HG02885 (cell line): ENCODE data around the gene CSNK1G1.
"Not testable (repeated sequence)": the region's sequence is repeated elsewhere in the genome, so short reads cannot be mapped to it uniquely, and the experiment has no call there.

Source experiments
- ATAC-seq: cut with Tn5 transposase; IDR thresholded peaks from one replicate; pipeline ENCODE4 v1.9.1; 2021; ENCODE audit warnings: mild to moderate bottlenecking; ENCODE audit not compliant: unreplicated experiment, poor library complexity

Gene CSNK1G1

GRCh38 chr15:64355944-64356709, at the start of gene CSNK1G1:
Gene CSNK1G1 (minus strand): TSS chr15:64356173. CDS start chr15:64300499, 55,674 bp downstream.
- peak; percentile 95 for ATAC-seq

- no peak for ATAC-seq
These were observed 44.6 kb upstream of the CSNK1G1 start for GRCh38 chr15:64400583-64400982.

GRCh38 chr15:64398575-64398974, 42.6 kb upstream of the CSNK1G1 start:
- ATAC-seq, result no peak

DNA sequence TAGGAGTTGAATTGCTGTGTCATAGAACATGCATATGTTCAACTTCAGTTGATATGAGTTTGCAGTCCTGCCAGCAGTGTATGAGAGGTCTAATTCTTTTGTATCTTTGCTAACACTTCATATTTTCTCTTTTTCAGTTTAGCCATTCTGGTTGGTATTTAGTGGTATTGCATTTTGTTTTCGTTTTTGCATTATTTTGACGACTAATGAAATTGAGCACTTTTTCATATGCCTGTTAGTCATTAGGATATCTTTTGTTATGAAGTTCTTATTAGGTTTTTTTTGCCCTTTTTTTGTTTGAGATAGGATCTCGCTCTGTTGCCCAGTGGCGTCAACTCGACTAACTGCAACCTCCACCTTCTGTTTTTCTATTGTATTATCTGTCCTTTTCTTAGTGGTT, 40.8 kb upstream of the CSNK1G1 start:
- ATAC-seq, result no peak

DNA sequence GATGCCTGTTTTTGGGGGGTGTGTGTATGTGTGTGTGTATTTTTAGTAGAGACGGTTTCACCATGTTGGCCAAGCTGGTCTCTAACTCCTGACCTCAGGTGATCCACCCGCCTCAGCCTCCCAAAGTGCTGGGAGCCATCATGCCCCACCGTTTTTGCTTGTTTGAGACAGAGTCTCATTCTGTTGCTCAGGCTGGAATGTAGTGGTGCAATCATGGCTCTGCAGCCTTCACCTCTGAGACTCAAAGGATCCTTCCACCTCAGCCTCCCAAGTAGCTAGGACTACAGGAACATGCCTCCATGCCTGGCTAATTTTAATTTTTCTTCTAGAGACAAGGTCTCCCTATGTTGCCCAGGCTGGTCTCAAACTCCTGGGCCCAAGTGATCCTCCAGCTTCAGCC, 36.5 kb upstream of the CSNK1G1 start:
- ATAC-seq, result not testable (repeated sequence)

GRCh38 chr15:64389036-64389435, 33.1 kb upstream of the CSNK1G1 start:
- ATAC-seq, result no peak

DNA sequence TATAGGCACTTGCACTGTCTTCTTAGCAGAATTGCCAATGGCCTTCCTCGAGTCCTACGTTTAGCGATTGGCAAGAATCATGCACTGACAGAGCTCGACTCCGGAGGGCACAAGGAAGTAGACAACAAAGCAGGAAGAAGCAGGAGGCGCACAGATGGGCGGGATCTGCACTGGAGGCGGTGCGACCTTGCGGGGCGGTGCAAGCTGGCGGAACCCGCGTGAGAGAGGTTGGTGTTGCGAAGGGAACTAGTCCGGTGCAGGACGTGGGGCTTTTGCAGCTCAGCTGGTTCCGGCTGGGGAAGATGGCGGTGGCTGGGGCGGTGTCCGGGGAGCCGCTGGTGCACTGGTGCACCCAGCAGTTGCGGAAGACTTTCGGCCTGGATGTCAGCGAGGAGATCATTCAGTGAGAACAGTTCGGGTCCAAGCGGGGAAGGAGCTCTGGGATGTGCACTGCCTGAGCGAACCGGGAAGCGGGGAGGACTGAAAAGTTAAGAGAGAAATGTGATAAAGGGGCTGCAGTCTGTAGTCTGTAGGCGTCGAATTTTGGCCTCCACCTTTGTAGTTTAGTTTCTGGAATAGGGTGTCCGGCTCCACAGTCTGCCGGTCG, 31.7 kb upstream of the CSNK1G1 start, which contains the start of gene TRIP4:
TSS of gene TRIP4 (plus strand) at position 275 of the 607 bp plus-strand sequence. CDS start at position 303, 28 bp downstream.
- ATAC-seq, result peak; percentile 97

- ATAC-seq, result no peak
These were observed 30.3 kb upstream of the CSNK1G1 start for GRCh38 chr15:64386291-64386690.

GRCh38 chr15:64383760-64384159, 27.8 kb upstream of the CSNK1G1 start:
- ATAC-seq, result no peak

GRCh38 chr15:64381000-64381751, 25.2 kb upstream of the CSNK1G1 start, which contains the start of gene PCLAF:
Gene PCLAF (minus strand): TSS chr15:64381441. CDS start chr15:64381371, 70 bp downstream.
- peak; percentile 99 for ATAC-seq

- ATAC-seq, result not testable (repeated sequence)
These were observed 24.3 kb upstream of the CSNK1G1 start for GRCh38 chr15:64380130-64380870.

DNA sequence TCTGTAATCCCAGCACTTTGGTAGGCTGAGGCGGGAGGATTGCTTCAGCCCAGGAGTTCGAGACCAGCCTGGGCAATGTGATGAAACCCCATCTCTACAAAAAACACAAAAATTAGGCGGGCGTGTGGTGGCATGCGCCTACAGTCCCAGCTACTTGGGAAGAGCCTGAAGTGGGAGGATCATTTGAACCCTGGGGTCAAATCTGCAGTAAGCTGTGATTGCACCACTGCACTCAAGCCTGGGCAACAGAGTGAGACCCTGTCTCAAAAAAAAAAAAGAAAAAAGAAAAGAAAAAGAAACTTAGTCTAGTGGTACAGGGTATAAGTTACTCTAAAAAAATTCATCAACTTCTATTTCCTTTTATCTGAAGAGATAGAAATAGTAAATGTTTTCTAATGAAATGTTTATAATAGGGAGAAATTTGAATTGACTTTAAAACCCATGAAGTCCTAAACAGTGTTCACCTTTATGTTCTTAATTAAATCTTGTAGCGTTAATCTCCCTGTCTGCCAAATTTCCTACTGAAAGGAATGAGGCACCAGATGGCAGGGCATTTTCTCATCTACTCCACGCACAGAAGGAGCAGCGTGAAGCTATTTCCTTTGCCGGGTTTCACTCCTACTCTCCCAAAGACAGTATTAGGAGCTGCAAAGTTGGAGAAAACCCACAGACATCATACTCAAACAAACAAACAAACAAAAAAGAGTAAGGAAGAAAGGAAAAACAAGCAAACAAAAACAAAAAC, 23.4 kb upstream of the CSNK1G1 start:
- ATAC-seq, result no peak

DNA sequence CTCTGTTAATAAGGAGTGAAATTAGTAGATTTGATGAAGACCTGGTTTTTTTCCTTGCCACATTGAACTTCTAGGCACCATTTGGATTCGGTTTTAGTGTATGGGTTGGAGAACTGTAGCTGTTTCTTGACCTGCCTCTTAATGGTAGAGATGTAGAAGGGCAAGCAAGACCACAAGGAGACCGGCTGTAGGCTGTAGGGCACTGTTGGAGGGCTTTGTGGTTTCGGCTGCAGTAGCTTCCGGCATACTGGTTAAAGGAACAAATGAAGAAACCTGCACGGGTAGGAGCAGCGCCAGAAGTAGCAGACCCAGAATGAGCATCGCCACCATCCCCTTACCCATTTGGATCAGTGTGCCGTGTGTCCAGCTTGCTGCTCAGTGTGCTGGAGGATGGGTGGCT, 17.4 kb upstream of the CSNK1G1 start:
- no peak for ATAC-seq

- ATAC-seq, result not testable (repeated sequence)
These were observed 15.4 kb upstream of the CSNK1G1 start for GRCh38 chr15:64371383-64371782.

- ATAC-seq, result no peak
These were observed 13.2 kb upstream of the CSNK1G1 start for GRCh38 chr15:64369078-64369607.

- no peak for ATAC-seq
These were observed 5.3 kb upstream of the CSNK1G1 start for GRCh38 chr15:64361259-64361658.

GRCh38 chr15:64356710-64357040, 702 bp upstream of the CSNK1G1 start:
- no peak for ATAC-seq

- ATAC-seq, result peak; percentile 25
These were observed 527 bp downstream of the CSNK1G1 start for GRCh38 chr15:64355348-64355943.
